Stomach (tissue), 9 donors: Measurements from ENCODE around the gene RENBP. TPM values are rescaled to one million over a fixed set of nuclear protein-coding genes. Genes with fewer than 3 reads are reported as not detected.

Source experiments
- DNase-seq, 2 donors: peaks; one replicate each; pipeline versions ENCODE4 v3.0.0 to v3.0.0-alpha.2; 2013 to 2019
- H3K27ac ChIP-seq, 5 donors: fragments of 200-600 bp in 4 of 5; sonication (generic) in 4 of 5; one replicate each; pipeline ENCODE4 v1.5.1; 2013 to 2019; ENCODE audit warnings: mild to moderate bottlenecking in 1 of 5, moderate library complexity in 1 of 5
- H3K27me3 ChIP-seq, 3 donors: fragments of 200-600 bp; sonication (generic); one replicate each; pipeline ENCODE4 v1.5.1; 2017 to 2019; ENCODE audit warnings: mixed run types in 1 of 3
- H3K36me3 ChIP-seq, 4 donors: fragments of 200-600 bp; sonication (generic); 1 replicate in 3 of 4; 2 replicates in 1 of 4; pipeline ENCODE4 v1.5.1; 2016 to 2019
- H3K4me1 ChIP-seq, 4 donors: fragments of 200-600 bp; sonication (generic); one replicate each; pipeline ENCODE4 v1.5.1; 2016 to 2019
- H3K4me3 ChIP-seq, 4 donors: fragments of 200-600 bp; sonication (generic) in 3 of 4; one replicate each; pipeline ENCODE4 v1.5.1; 2016 to 2019; ENCODE audit warnings: mild to moderate bottlenecking in 1 of 4
- H3K9me3 ChIP-seq, 4 donors: fragments of 200-600 bp; sonication (generic); one replicate each; pipeline ENCODE4 v1.5.1; 2016 to 2019
- EP300 ChIP-seq: sonication (generic); formaldehyde crosslinking; IDR thresholded peaks from one replicate; pipeline ENCODE4 v1.6.1; 2017; ENCODE audit warnings: antibody characterized with exemption
- POLR2A ChIP-seq, 4 donors: fragments of 450-650 bp; IDR thresholded peaks; one replicate each; pipeline ENCODE4 v1.6.1; 2016; ENCODE audit warnings: antibody characterized with exemption in 4 of 4, control low read depth in 2 of 4, mild to moderate bottlenecking in 1 of 4, moderate library complexity in 1 of 4
- POLR2AphosphoS5 ChIP-seq, 3 donors: sonication (generic); formaldehyde crosslinking; IDR thresholded peaks; one replicate each; pipeline ENCODE4 v1.6.1; 2016; ENCODE audit warnings: antibody characterized with exemption in 3 of 3
- WGBS, 5 donors: extraction: QIAGEN DNeasy Blood & Tissue Kit in 3 of 5; methylation state at CpG; one replicate each; pipeline versions ENCODE4 v1.1.5 to v1.1.7; 2013 to 2018; 5-methylcytosine and 5-hydroxymethylcytosine counted together
- intact Hi-C: fragments of 100-400 bp; cut with DNase I; formaldehyde crosslinking; loops from one replicate; pipeline ENCODE4 v1.15.1; 2023; ENCODE audit warnings: low total_unique reads
- polyA plus RNA-seq, 3 donors: library from polyadenylated mRNA; stranded (reverse); fragments of 200-250 nt; gene quantifications; one replicate each; pipeline ENCODE4 v1.2.3, GENCODE V29; 2013
- total RNA-seq, 5 donors: library from RNA; depleted of rRNA; stranded (reverse); fragments of >200 nt; gene quantifications; one replicate each; pipeline versions ENCODE4 v1.1.0 to v1.2.3, GENCODE V29; 2014 to 2016
- TF ChIP-seq, protein P1 (sequence below), 7 experiments: fragments of 450-650 bp in 4 of 7; fragments of 200-600 bp in 3 of 7; sonication (generic) in 3 of 7; IDR thresholded peaks; one replicate each; pipeline ENCODE4 v1.5.1; 2016 to 2019; ENCODE audit warnings: antibody characterized with exemption in 7 of 7, control low read depth in 2 of 7, mild to moderate bottlenecking in 1 of 7
- donor health status: healthy with polysubstance abuse.
- donor health status: Bipolar disorder and iron deficiency.
- donor health status: healthy.

The RENBP gene
- total and polyA plus RNA-seq, 8 donors = 2.3 to 12.7 (median 8.1) TPM; not detected in 3

- TF ChIP-seq POLR2A (IDR thresholded peaks at IDR 0.05) = no peak
- TF ChIP-seq EP300 = no peak
- no peak for TF ChIP-seq POLR2AphosphoS5 (IDR thresholded peaks at IDR 0.05)
- TF ChIP-seq, protein P1, sequence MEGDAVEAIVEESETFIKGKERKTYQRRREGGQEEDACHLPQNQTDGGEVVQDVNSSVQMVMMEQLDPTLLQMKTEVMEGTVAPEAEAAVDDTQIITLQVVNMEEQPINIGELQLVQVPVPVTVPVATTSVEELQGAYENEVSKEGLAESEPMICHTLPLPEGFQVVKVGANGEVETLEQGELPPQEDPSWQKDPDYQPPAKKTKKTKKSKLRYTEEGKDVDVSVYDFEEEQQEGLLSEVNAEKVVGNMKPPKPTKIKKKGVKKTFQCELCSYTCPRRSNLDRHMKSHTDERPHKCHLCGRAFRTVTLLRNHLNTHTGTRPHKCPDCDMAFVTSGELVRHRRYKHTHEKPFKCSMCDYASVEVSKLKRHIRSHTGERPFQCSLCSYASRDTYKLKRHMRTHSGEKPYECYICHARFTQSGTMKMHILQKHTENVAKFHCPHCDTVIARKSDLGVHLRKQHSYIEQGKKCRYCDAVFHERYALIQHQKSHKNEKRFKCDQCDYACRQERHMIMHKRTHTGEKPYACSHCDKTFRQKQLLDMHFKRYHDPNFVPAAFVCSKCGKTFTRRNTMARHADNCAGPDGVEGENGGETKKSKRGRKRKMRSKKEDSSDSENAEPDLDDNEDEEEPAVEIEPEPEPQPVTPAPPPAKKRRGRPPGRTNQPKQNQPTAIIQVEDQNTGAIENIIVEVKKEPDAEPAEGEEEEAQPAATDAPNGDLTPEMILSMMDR (IDR thresholded peaks at IDR 0.05) = no peak
- Histone ChIP-seq H3K4me1 (peaks cover 0 to 15% (median 2%) of the 10 kb centered on the region in 4 donors), H3K27me3 (peaks cover 0 to 36% (median 0%) of the 10 kb centered on the region in 3 donors), H3K27ac (no peak overlapping the region), H3K4me3 (no peak overlapping the region), H3K9me3 (no peaks in the 10 kb centered on the region), H3K36me3 (peaks cover 0 to 14% (median 2%) of the 10 kb centered on the region in 4 donors)
- WGBS, 5 donors = 85 to 91% (median 88%) methylated on average over 12 to 23 of the region's 23 CpGs
- intact Hi-C loops = no loop called here
- DNase-seq = no peak
These were observed 36.1 kb downstream of the RENBP start for GRCh38 chrX:153908219-153908860.

DNA sequence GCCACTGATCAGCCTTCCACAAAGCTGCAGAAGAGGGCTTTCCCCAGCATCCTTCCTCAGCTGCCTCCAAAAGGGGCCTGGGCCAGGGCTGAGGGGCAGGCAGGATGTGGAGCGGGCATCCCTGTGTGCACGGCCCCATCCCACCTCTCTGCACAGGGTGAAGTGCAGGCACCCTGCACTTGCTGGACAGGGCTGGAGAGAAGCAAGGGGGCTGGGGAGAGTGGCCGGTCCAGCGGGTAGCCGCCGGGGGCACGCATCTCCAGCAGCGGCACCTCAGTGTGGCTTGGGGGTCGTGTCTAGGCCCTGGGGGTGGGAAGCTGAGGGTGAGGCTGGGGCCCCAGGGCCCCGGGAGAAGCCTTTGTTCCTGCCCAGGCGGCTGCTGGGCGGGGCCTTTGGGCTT, 37.0 kb downstream of the RENBP start:
- Histone ChIP-seq H3K27ac (no peak overlapping the region), H3K36me3 (peaks cover 0 to 6% (median 0%) of the 10 kb centered on the region in 4 donors), H3K4me1 (peaks cover 0 to 15% (median 4%) of the 10 kb centered on the region in 4 donors), H3K27me3 (peaks cover 0 to 33% (median 0%) of the 10 kb centered on the region in 3 donors), H3K4me3 (no peak overlapping the region), H3K9me3 (no peaks in the 10 kb centered on the region)
- TF ChIP-seq EP300 = no peak
- TF ChIP-seq POLR2A (IDR thresholded peaks at IDR 0.05) = no peak
- no peak for TF ChIP-seq POLR2AphosphoS5 (IDR thresholded peaks at IDR 0.05)
- TF ChIP-seq, protein P1 (IDR thresholded peaks at IDR 0.05) = no peak
- intact Hi-C loops = no loop called here
- no peak for DNase-seq
- WGBS, 5 donors = 60 to 89% (median 71%) methylated on average over 1 to 12 of the region's 12 CpGs; no CpG with 5 or more reads in 1 of the 5 donors

DNA sequence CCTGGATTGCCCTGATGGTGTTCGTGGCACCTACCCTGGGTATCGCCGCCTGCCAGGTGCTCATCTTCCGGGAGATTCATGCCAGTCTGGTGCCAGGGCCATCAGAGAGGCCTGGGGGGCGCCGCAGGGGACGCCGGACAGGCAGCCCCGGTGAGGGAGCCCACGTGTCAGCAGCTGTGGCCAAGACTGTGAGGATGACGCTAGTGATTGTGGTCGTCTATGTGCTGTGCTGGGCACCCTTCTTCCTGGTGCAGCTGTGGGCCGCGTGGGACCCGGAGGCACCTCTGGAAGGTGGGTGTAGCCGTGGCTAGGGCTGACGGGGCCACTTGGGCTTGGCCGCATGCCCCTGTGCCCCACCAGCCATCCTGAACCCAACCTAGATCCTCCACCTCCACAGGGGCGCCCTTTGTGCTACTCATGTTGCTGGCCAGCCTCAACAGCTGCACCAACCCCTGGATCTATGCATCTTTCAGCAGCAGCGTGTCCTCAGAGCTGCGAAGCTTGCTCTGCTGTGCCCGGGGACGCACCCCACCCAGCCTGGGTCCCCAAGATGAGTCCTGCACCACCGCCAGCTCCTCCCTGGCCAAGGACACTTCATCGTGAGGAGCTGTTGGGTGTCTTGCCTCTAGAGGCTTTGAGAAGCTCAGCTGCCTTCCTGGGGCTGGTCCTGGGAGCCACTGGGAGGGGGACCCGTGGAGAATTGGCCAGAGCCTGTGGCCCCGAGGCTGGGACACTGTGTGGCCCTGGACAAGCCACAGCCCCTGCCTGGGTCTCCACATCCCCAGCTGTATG, 38.1 kb downstream of the RENBP start:
- TF ChIP-seq EP300 = no peak
- TF ChIP-seq, protein P1 (IDR thresholded peaks at IDR 0.05) = no peak
- no peak for TF ChIP-seq POLR2AphosphoS5 (IDR thresholded peaks at IDR 0.05)
- peaks cover 0 to 18% (median 5%) of the 10 kb centered on the region in 4 donors for H3K4me1 ChIP-seq
- no peak for DNase-seq
- WGBS, 5 donors = 72 to 81% (median 76%) methylated on average over 10 to 27 of the region's 27 CpGs; no CpG with 5 or more reads in 1 of the 5 donors
- H3K9me3 ChIP-seq = no peaks in the 10 kb centered on the region
- H3K27ac ChIP-seq = no peak overlapping the region
- peaks cover 0 to 5% (median 0%) of the 10 kb centered on the region in 4 donors for H3K36me3 ChIP-seq
- peaks cover 0 to 36% (median 0%) of the 10 kb centered on the region in 3 donors for H3K27me3 ChIP-seq
- intact Hi-C loops = no loop called here
- no peak overlapping the region for H3K4me3 ChIP-seq

DNA sequence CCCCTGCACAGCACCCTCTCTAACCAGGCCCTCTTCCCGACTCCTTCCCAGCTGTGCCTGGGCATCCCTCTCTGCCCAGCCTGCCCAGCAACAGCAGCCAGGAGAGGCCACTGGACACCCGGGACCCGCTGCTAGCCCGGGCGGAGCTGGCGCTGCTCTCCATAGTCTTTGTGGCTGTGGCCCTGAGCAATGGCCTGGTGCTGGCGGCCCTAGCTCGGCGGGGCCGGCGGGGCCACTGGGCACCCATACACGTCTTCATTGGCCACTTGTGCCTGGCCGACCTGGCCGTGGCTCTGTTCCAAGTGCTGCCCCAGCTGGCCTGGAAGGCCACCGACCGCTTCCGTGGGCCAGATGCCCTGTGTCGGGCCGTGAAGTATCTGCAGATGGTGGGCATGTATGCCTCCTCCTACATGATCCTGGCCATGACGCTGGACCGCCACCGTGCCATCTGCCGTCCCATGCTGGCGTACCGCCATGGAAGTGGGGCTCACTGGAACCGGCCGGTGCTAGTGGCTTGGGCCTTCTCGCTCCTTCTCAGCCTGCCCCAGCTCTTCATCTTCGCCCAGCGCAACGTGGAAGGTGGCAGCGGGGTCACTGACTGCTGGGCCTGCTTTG, 38.9 kb downstream of the RENBP start:
- H3K27me3 ChIP-seq = peaks cover 0 to 36% (median 0%) of the 10 kb centered on the region in 3 donors
- peaks cover 0 to 5% (median 0%) of the 10 kb centered on the region in 4 donors for H3K36me3 ChIP-seq
- peaks cover 0 to 25% (median 8%) of the 10 kb centered on the region in 4 donors for H3K4me1 ChIP-seq
- H3K9me3 ChIP-seq = no peaks in the 10 kb centered on the region
- H3K4me3 ChIP-seq = no peak overlapping the region
- DNase-seq = no peak
- TF ChIP-seq, protein P1 (IDR thresholded peaks at IDR 0.05) = no peak
- TF ChIP-seq POLR2A (IDR thresholded peaks at IDR 0.05) = no peak
- TF ChIP-seq EP300 = no peak
- TF ChIP-seq POLR2AphosphoS5 (IDR thresholded peaks at IDR 0.05) = no peak
- intact Hi-C loops = no loop called here
- no peak overlapping the region for H3K27ac ChIP-seq
- 88 to 91% (median 90%) methylated on average over 17 to 32 of the region's 32 CpGs; no CpG with 5 or more reads in 1 of the 5 donors for WGBS, 5 donors
